Sigmoid colon (tissue), 7 donors: ENCODE results near the gene XAF1. TPM values are rescaled to one million over a fixed set of nuclear protein-coding genes. Genes with fewer than 3 reads are reported as not detected.

ENCODE experiments used
- DNase-seq: peaks from one replicate; pipeline ENCODE4 v3.0.0-alpha.2; 2019
- H3K27ac ChIP-seq, 4 donors: fragments of 200-600 bp; sonication (generic); one replicate each; pipeline ENCODE4 v1.5.1; 2016 to 2019; ENCODE audit warnings: mild to moderate bottlenecking in 1 of 4
- H3K27me3 ChIP-seq, 3 donors: fragments of 200-600 bp; sonication (generic); one replicate each; pipeline ENCODE4 v1.5.1; 2019; ENCODE audit warnings: mild to moderate bottlenecking in 1 of 3
- H3K36me3 ChIP-seq, 4 donors: fragments of 200-600 bp; sonication (generic); one replicate each; pipeline ENCODE4 v1.5.1; 2016 to 2019
- H3K4me1 ChIP-seq, 4 donors: fragments of 200-600 bp; sonication (generic); one replicate each; pipeline ENCODE4 v1.5.1; 2017 to 2019
- H3K4me3 ChIP-seq, 4 donors: fragments of 200-600 bp; sonication (generic); one replicate each; pipeline ENCODE4 v1.5.1; 2017 to 2019; ENCODE audit warnings: mild to moderate bottlenecking in 2 of 4, moderate library complexity in 1 of 4
- H3K9me3 ChIP-seq, 4 donors: fragments of 200-600 bp in 3 of 4; sonication (generic) in 3 of 4; one replicate each; pipeline versions ENCODE4 v1.5.1 to v1.6.1; 2013 to 2019
- EP300 ChIP-seq, 4 donors: sonication (generic); formaldehyde crosslinking; IDR thresholded peaks; one replicate each; pipeline ENCODE4 v1.6.1; 2017; ENCODE audit warnings: antibody characterized with exemption in 4 of 4
- POLR2A ChIP-seq, 2 donors: fragments of 450-650 bp; IDR thresholded peaks; one replicate each; pipeline ENCODE4 v1.6.1; 2016; ENCODE audit warnings: antibody characterized with exemption in 2 of 2, mild to moderate bottlenecking in 2 of 2, moderate library complexity in 2 of 2
- POLR2AphosphoS5 ChIP-seq, 4 donors: sonication (generic); formaldehyde crosslinking; IDR thresholded peaks; one replicate each; pipeline ENCODE4 v1.6.1; 2017; ENCODE audit warnings: antibody characterized with exemption in 4 of 4
- WGBS, 2 donors: extraction: QIAGEN DNeasy Blood & Tissue Kit; methylation state at CpG; one replicate each; pipeline ENCODE4 v1.1.7; 2013; 5-methylcytosine and 5-hydroxymethylcytosine counted together
- intact Hi-C: fragments of 100-400 bp; cut with DNase I; formaldehyde crosslinking; loops from one replicate; pipeline ENCODE4 v1.15.1; 2023
- polyA plus RNA-seq, 3 donors: library from polyadenylated mRNA; stranded (reverse); fragments of 200-250 nt; gene quantifications; one replicate each; pipeline ENCODE4 v1.2.3, GENCODE V29; 2013
- total RNA-seq, 4 donors: library from RNA; depleted of rRNA; stranded (reverse); fragments of >200 nt; gene quantifications; one replicate each; pipeline ENCODE4 v1.1.0, GENCODE V29; 2016
- TF ChIP-seq, protein P1 (sequence below), 4 experiments: fragments of 450-650 bp in 3 of 4; fragments of 200-600 bp in 1 of 4; IDR thresholded peaks; one replicate each; pipeline ENCODE4 v1.5.1; 2016 to 2019; ENCODE audit warnings: antibody characterized with exemption in 4 of 4, mild to moderate bottlenecking in 3 of 4, moderate library complexity in 2 of 4
- donor health status: healthy with polysubstance abuse.
- donor health status: Bipolar disorder and iron deficiency.
- donor health status: healthy.

The XAF1 gene
- total and polyA plus RNA-seq, 7 donors: 3.2 to 64.1 (median 30.0) TPM

DNA sequence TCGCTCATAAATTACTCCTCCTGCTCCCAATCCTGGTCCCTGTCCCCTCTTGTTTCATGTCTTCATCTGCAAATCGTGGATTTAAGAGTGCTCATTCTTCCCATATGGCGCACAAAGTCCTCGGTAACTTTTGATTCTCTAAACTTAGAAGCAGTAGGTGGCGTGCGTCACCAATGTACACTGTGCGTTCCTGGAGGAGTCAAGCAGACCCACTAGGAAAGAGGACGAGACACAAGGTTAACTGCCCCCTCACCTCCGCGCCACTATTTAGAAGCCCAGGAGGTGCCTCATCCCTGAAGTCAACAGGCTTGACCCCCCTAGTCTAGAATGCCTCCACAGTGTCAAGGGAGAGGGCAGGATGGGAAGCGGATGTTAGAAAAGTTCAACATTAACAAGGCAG is 45.5 kb upstream of the XAF1 start:
- WGBS, 2 donors: 73% methylated on average over 11 of the region's 11 CpGs
- no peak overlapping the region for H3K4me3 ChIP-seq
- DNase-seq: no peak
- no peaks in the 10 kb centered on the region for H3K36me3 ChIP-seq
- H3K27me3 ChIP-seq: peaks cover 15 to 65% (median 42%) of the 10 kb centered on the region in 3 donors
- intact Hi-C loops: no loop called here
- no peak overlapping the region for H3K27ac ChIP-seq
- peaks cover 0 to 5% (median 2%) of the 10 kb centered on the region in 4 donors for H3K9me3 ChIP-seq
- H3K4me1 ChIP-seq: peaks cover 0 to 13% (median 10%) of the 10 kb centered on the region in 4 donors
- TF ChIP-seq, protein P1, sequence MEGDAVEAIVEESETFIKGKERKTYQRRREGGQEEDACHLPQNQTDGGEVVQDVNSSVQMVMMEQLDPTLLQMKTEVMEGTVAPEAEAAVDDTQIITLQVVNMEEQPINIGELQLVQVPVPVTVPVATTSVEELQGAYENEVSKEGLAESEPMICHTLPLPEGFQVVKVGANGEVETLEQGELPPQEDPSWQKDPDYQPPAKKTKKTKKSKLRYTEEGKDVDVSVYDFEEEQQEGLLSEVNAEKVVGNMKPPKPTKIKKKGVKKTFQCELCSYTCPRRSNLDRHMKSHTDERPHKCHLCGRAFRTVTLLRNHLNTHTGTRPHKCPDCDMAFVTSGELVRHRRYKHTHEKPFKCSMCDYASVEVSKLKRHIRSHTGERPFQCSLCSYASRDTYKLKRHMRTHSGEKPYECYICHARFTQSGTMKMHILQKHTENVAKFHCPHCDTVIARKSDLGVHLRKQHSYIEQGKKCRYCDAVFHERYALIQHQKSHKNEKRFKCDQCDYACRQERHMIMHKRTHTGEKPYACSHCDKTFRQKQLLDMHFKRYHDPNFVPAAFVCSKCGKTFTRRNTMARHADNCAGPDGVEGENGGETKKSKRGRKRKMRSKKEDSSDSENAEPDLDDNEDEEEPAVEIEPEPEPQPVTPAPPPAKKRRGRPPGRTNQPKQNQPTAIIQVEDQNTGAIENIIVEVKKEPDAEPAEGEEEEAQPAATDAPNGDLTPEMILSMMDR (IDR thresholded peaks at IDR 0.05): no peak
- TF ChIP-seq EP300 (IDR thresholded peaks at IDR 0.05) (no peak), POLR2A (IDR thresholded peaks at IDR 0.05) (no peak), POLR2AphosphoS5 (IDR thresholded peaks at IDR 0.05) (no peak)

DNA sequence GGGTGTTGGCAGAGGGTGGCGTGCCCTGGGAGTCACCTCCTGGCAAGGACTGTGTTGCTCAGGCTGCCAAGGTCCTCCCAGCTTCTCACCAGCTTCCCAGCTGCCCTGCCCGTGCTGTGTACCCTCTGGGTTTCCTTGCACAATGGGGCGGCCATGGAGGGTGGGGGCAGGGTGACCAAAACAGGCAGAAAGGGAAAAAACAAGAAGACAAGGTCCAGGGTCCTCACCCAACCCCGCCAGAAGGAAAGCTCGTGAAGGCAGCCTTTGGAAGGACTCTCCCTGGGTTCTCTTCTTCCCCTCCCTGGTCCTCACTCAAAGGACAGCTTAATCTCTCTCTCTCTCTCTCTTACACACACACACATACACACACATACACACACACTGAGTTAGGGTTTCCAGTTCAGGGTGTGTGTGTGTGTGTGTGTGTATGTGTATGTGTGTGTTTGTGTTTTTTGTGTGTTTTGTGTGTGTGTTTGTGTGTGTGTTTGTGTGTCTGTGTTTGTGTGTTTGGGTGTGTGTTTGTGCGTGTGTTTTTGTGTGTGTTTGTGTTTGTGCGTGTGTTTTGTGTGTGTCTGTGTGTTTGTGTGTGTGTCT is 44.7 kb upstream of the XAF1 start:
- peaks cover 0 to 13% (median 10%) of the 10 kb centered on the region in 4 donors for H3K4me1 ChIP-seq
- peaks cover 0 to 5% (median 2%) of the 10 kb centered on the region in 4 donors for H3K9me3 ChIP-seq
- intact Hi-C loops: no loop called here
- TF ChIP-seq, protein P1 (IDR thresholded peaks at IDR 0.05): no peak
- no peak for TF ChIP-seq POLR2A (IDR thresholded peaks at IDR 0.05)
- no peak for TF ChIP-seq EP300 (IDR thresholded peaks at IDR 0.05)
- no peak for TF ChIP-seq POLR2AphosphoS5 (IDR thresholded peaks at IDR 0.05)
- no peak overlapping the region for H3K27ac ChIP-seq
- DNase-seq: no peak
- H3K27me3 ChIP-seq: peaks cover 15 to 69% (median 42%) of the 10 kb centered on the region in 3 donors
- no peak overlapping the region for H3K4me3 ChIP-seq
- WGBS, 2 donors: 36 to 64% methylated on average over 7 of the region's 7 CpGs
- no peaks in the 10 kb centered on the region for H3K36me3 ChIP-seq

DNA sequence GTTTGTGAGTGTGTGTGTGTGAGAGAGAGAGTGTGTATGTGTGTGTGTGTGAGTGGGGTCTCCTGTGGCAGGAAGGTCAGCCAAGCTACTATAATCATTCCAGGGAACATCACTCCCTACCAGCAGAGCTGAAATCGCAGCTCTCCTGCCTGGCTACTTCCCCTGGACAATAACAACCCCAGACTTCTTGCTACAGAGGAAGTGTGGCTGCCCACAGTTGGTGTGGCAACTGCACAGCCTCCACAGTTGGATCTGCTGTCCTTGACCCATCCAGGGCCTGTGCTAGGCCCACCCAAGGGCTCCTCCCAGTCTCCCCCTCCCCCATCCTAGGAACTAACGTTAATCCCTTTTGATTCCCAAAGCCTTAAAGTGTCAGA is 44.2 kb upstream of the XAF1 start:
- intact Hi-C loops: no loop called here
- no peak for DNase-seq
- Histone ChIP-seq H3K9me3 (peaks cover 0 to 5% (median 2%) of the 10 kb centered on the region in 4 donors), H3K4me1 (peaks cover 0 to 13% (median 10%) of the 10 kb centered on the region in 4 donors), H3K27ac (no peak overlapping the region), H3K27me3 (peaks cover 15 to 68% (median 42%) of the 10 kb centered on the region in 3 donors), H3K36me3 (no peaks in the 10 kb centered on the region), H3K4me3 (no peak overlapping the region)
- TF ChIP-seq EP300 (IDR thresholded peaks at IDR 0.05) (no peak), POLR2A (IDR thresholded peaks at IDR 0.05) (no peak), POLR2AphosphoS5 (IDR thresholded peaks at IDR 0.05) (no peak)
- TF ChIP-seq, protein P1 (IDR thresholded peaks at IDR 0.05): no peak
- WGBS, 2 donors: 33 to 57% methylated on average over 2 of the region's 2 CpGs

DNA sequence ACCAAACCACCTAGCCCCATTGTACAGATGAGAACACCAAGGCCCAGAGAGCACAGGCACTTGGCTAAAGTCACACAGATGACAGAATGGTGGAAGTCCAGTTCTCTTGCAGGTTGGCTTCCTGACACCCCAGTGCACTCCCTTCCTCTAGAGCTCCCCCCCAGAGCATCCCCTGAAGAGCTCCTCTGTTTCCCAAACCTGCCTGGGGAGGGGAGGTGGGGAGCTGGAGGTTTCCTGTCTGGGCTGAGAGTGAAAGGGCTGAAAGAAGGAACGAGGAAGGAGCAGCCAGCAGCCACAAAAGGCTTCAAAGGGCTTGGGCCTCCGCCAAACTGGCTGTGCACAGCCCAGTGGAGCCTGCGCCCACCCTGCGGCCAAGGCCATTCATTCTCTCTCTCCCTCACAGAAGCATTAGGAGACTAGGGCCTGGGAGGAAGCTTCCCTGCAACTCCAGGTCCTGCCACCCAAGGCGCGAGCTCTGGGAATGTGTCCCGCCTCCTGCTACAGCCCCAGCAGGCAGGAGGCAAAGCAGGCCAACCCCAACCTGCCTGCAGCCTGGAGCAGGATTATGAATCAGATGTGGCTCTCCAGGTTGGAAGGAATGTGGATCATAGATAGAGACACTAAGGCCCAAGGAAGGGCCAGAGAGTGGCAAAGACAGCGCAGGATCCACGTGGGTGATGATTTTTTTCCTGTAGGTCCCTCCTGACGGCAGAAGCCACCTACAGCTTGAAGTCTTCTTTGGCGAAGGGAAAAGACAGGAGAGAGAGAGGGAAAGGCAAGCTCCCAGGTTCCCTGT is 43.6 kb upstream of the XAF1 start:
- peaks cover 15 to 63% (median 42%) of the 10 kb centered on the region in 3 donors for H3K27me3 ChIP-seq
- H3K9me3 ChIP-seq: peaks cover 0 to 5% (median 2%) of the 10 kb centered on the region in 4 donors
- intact Hi-C loops: no loop called here
- H3K4me1 ChIP-seq: peaks cover 0 to 13% (median 10%) of the 10 kb centered on the region in 4 donors
- DNase-seq: no peak
- H3K27ac ChIP-seq: no peak overlapping the region
- H3K4me3 ChIP-seq: no peak overlapping the region
- no peaks in the 10 kb centered on the region for H3K36me3 ChIP-seq
- 35 to 47% methylated on average over 11 of the region's 11 CpGs for WGBS, 2 donors
- TF ChIP-seq EP300 (IDR thresholded peaks at IDR 0.05) (no peak), POLR2A (IDR thresholded peaks at IDR 0.05) (no peak)

DNA sequence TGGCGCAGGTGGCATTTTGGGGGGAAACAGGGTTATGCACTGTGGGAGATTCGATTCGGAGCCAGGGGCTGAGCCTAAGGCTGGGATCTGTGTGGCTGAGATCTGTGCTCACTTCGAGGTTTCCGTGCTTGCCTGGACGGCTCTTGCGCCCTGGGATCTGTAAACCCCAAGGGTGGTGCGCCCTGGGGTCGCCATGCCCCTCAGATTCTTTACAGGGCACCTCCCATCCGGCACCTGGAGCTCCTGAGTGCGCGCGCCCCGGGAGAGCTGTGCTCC is 43.1 kb upstream of the XAF1 start:
- H3K27me3 ChIP-seq: peaks cover 15 to 58% (median 42%) of the 10 kb centered on the region in 3 donors
- H3K4me1 ChIP-seq: peaks cover 0 to 13% (median 10%) of the 10 kb centered on the region in 4 donors
- WGBS, 2 donors: 21 to 23% methylated on average over 14 of the region's 14 CpGs
- H3K27ac ChIP-seq: no peak overlapping the region
- no peak overlapping the region for H3K4me3 ChIP-seq
- intact Hi-C loops: no loop called here
- no peaks in the 10 kb centered on the region for H3K36me3 ChIP-seq
- no peak for DNase-seq
- TF ChIP-seq, protein P1 (IDR thresholded peaks at IDR 0.05): no peak
- TF ChIP-seq POLR2A (IDR thresholded peaks at IDR 0.05): no peak
- no peak for TF ChIP-seq POLR2AphosphoS5 (IDR thresholded peaks at IDR 0.05)
- TF ChIP-seq EP300 (IDR thresholded peaks at IDR 0.05): no peak
- H3K9me3 ChIP-seq: peaks cover 0 to 5% (median 2%) of the 10 kb centered on the region in 4 donors
